GM19455 (cell line): Measurements from ENCODE around the gene TMIGD2.
"Not testable (repeated sequence)": the region's sequence is repeated elsewhere in the genome, so short reads cannot be mapped to it uniquely, and the experiment has no call there.

Experiments
- ATAC-seq: cut with Tn5 transposase; IDR thresholded peaks from one replicate; pipeline ENCODE4 v1.9.1; 2021; ENCODE audit not compliant: unreplicated experiment

Gene TMIGD2

DNA sequence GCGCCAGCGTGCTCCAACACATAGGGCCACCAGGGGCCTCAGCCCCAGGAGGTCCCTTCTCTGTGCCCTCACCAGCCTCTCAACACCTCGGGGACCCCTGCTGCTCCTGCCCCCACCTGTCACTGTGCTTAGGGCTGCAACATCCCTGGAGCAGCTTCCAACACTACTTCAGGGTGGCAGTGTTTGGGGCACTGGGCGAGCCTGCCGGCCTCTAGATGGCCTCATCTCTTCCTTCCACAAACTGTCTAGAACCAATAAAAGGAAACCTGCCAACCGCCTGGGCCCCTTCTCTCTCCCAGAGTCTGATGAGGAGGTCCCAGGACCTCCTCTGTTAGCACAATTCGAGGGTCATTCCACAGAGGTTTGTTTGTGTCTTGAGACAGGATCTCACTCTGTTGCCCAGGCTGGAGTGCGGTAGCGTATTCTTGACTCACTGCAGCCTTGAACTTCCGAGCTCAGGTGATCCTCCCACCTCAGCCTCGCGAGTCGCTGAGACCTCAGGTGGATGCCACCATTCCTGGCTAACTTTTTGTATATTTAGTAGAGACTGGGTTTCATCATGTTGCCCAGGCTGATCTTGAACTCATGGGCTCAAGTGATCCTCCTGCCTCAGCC lies 33.3 kb downstream of the TMIGD2 start:
- no peak for ATAC-seq

GRCh38 chr19:4267901-4268815 lies 34.0 kb downstream of the TMIGD2 start:
- ATAC-seq = no peak

DNA sequence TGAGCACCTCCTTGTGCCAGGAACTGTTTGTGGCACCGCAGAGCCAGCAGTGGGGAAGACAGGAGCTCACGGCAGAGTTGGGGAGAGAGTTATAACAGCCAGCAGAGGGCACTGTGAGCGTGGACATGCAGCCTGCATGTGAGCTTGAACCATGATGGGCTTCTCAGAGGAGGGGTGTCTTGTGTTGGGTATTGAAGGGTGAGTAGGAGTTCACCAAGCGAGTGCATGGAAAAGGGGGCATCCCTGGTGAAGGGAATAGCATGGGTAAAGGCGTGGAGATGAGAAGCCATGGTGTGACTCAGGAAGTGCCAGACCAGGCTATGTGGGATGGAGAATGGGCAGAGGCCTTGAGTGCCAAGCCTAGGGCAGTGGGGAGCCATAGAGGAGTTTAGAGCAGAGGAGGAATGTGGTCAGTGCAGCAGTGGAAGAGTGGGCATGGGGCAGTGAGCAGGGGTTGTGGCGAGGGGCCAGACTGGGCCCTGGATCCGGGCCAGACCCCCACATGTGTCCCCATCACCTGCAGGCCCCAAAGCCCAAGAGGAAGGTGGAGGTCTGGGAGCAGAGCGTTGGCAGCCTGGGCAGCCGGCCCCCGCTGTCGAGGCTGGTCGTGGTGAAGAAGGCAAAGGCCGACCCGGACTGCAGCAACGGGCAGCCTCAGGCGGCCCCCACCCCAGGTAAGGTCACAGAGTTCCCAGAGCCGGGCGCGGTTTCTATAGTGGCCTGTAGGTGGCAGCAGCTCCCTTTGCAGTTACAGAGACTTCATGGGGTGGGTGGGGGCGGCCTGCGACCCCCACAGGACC lies 34.9 kb downstream of the TMIGD2 start:
- ATAC-seq = no peak

DNA sequence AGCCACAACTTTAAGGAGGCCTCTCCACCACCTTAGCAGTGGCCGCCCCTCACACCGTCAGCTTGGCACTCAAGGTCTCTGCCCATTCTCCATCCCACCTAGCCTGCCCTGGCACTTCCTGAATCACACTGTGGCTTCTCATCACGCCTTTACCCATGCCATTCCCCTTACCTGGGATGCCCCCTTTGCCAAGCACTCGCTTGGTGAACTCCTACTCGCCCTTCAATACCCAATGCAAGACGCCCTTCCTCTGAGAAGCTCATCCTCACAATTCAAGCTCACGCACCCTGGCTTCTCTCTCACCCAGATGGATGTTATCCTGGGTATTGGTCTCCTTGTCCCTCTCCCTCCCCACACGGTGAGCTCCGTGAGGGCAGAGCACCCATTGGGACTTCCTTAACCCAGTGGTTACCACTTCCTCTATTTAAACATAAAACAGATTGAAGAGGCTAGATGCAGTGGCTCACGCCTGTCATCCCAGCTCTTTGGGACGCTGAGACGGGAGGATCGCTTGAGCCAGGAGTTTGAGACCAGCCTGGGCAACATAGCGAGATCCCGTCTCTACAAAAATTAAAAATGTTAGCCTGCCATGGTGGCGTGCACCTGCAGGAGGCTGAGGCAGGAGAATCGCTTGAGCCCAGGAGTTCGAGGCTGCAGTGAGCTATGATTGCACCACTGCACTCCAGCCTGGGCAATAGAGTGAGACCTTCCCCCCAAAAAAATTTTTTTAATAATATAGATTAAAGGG lies 35.8 kb downstream of the TMIGD2 start:
- ATAC-seq = no peak

DNA sequence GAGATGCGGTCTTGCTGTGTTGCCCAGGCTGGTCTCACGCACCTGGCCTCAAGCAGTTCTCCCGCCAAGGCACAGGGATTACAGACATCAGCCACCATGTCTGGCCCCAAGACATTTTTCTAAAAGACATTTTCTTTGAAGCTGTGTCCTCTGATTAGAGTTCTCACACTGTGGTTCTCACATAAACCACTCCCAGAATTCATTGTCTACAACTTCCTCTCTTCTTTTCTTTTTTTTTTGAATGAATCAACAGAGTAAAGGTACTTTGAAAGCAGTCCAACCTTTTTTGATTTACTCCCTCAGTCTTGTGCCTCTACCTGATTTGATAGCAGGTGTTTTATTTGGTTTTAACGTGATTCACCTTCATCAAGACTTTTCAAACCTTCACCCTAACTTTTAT lies 37.4 kb downstream of the TMIGD2 start:
- ATAC-seq = no peak

DNA sequence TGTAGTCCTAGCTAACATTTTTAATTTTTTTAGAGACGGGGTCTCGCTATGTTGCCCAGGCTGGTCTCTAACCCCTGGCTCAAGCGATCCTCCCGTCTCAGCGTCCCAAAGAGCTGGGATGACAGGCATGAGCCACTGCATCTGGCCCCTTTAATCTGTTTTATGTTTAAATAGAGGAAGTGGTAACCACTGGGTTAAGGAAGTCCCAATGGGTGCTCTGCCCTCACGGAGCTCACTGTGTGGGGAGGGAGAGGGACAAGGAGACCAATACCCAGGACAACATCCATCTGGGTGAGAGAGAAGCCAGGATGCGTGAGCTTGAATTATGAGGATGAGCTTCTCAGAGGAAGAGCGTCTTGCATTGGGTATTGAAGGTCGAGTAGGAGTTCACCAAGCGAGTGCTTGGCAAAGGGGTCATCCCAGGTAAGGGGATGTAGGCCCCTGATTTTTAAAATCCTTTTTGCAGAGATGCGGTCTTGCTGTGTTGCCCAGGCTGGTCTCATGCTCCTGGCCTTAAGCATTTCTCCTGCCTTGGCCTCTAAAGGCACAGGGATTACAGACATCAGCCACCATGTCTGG lies 41.5 kb downstream of the TMIGD2 start:
- no peak for ATAC-seq

DNA sequence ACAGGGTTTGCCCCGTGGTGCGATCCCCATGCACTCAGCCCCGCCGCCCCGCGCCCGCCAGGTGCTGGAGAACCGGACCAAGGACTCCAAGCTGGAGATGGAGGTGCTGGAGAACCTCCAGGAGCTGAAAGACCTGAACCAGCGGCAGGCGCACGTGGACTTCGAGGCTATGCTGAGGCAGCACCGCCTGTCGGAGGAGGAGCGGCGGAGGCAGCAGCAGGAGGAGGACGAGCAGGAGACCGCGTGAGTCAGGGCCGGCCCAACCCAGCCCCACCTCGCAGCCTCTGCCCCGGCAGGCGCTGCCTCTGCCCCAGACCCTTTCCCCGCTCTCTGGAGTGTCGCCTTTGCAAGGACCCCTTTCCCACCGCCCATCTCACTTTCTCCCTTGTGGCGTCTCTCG lies 44.0 kb downstream of the TMIGD2 start:
- no peak for ATAC-seq

- ATAC-seq = no peak
These were observed 45.2 kb downstream of the TMIGD2 start for GRCh38 chr19:4257025-4257424.

GRCh38 chr19:4256563-4256962 lies 45.6 kb downstream of the TMIGD2 start:
- no peak for ATAC-seq

GRCh38 chr19:4246767-4247593 lies 55.2 kb downstream of the TMIGD2 start, which contains the start of gene YJU2:
Gene YJU2, plus strand, starts transcription at chr19:4247080. Its CDS starts 67 bp downstream, at chr19:4247147.
- ATAC-seq = peak; percentile 78

DNA sequence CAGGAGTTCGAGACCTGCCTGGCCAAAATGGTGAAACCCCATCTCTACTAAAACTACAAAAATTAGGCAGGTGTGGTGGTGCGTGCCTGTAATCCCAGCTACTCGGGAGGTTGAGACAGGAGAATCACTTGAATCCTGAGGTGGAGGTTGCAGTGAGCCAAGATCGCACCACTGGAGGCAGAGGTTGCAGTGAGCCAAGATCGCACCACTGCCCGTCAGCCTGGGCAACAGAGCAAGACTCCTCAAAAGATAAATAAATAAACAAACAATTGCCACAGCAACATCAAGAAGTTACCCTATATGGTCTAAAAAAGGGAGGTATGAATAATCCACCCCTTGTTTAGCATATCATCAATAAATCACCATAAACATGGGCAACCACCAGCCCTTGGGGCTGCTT lies 56.3 kb downstream of the TMIGD2 start:
- ATAC-seq = not testable (repeated sequence)
